Ishikawa (cell line): ENCODE measurements around the gene GRM5.

Experiments used
- CEBPB ChIP-seq: IDR thresholded peaks from 2 replicates; pipeline ENCODE4 v1.6.1; 2012
- CREB1 ChIP-seq: IDR thresholded peaks from 2 replicates; pipeline ENCODE4 v1.6.1; 2012; ENCODE audit warnings: low read depth
- EGR1 ChIP-seq: IDR thresholded peaks from 2 replicates; pipeline ENCODE4 v1.6.1; 2012
- EP300 ChIP-seq: IDR thresholded peaks from 2 replicates; pipeline ENCODE4 v1.6.1; 2012; ENCODE audit warnings: borderline replicate concordance
- FOXM1 ChIP-seq: IDR thresholded peaks from 2 replicates; pipeline ENCODE4 v1.6.1; 2012; ENCODE audit warnings: low read depth, borderline replicate concordance
- NFIC ChIP-seq: IDR thresholded peaks from 2 replicates; pipeline ENCODE4 v1.6.1; 2012
- RAD21 ChIP-seq: IDR thresholded peaks from 2 replicates; pipeline ENCODE4 v1.6.1; 2012; ENCODE audit warnings: low read depth
- TAF1 ChIP-seq: IDR thresholded peaks from 2 replicates; pipeline ENCODE4 v1.6.1; 2012; ENCODE audit warnings: low read depth, mild to moderate bottlenecking
- TCF12 ChIP-seq: IDR thresholded peaks from 2 replicates; pipeline ENCODE4 v1.6.1; 2012; ENCODE audit warnings: low read depth
- TEAD4 ChIP-seq: IDR thresholded peaks from 2 replicates; pipeline ENCODE4 v1.6.1; 2012
- YY1 ChIP-seq: IDR thresholded peaks from 2 replicates; pipeline ENCODE4 v1.6.1; 2012; ENCODE audit warnings: low read depth
- ZBTB7A ChIP-seq: IDR thresholded peaks from 2 replicates; pipeline ENCODE4 v1.6.1; 2012; ENCODE audit warnings: low read depth
- TF ChIP-seq, protein P1 (sequence below): IDR thresholded peaks from 2 replicates; pipeline ENCODE4 v1.6.1; 2012
- TF ChIP-seq, protein P2 (sequence below): IDR thresholded peaks from 2 replicates; pipeline ENCODE4 v1.6.1; 2012; ENCODE audit warnings: low read depth, mild to moderate bottlenecking
- TF ChIP-seq, protein P3 (sequence below): IDR thresholded peaks from 2 replicates; pipeline ENCODE4 v1.6.1; 2012

Gene GRM5

DNA sequence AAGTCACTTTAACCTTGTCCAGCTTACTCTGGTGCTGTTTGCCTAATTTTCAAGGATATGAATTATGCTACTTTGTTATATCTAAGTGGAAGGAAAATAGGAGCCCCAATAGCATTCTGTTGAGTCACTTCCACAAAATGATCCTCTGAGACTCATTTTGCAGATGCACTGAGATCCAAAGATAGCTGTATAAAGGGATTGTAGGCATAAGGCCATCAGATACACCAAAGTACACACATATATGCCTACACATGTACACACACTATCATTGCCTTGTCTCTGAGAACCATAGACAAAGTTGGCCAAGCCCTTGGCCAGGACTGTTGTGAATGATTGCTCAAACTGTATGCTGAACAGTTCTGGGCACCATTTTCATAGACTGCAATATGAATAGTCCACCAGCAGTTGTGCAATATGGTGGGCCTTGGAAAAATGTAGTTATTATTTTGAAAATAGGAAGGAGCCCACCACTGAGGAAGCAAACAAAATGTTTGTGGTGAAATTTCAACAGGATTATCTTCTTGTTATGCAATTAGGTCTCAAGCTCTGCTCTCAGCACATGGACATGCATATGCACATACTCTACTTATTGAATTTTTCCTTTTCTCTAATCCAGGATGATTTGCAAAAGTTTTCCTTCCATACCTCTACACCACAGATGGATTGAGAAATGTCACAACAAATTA lies 542.3 kb downstream of the GRM5 start:
- TF ChIP-seq, protein P1, sequence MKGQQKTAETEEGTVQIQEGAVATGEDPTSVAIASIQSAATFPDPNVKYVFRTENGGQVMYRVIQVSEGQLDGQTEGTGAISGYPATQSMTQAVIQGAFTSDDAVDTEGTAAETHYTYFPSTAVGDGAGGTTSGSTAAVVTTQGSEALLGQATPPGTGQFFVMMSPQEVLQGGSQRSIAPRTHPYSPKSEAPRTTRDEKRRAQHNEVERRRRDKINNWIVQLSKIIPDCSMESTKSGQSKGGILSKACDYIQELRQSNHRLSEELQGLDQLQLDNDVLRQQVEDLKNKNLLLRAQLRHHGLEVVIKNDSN = no peak
- TF ChIP-seq, protein P2, sequence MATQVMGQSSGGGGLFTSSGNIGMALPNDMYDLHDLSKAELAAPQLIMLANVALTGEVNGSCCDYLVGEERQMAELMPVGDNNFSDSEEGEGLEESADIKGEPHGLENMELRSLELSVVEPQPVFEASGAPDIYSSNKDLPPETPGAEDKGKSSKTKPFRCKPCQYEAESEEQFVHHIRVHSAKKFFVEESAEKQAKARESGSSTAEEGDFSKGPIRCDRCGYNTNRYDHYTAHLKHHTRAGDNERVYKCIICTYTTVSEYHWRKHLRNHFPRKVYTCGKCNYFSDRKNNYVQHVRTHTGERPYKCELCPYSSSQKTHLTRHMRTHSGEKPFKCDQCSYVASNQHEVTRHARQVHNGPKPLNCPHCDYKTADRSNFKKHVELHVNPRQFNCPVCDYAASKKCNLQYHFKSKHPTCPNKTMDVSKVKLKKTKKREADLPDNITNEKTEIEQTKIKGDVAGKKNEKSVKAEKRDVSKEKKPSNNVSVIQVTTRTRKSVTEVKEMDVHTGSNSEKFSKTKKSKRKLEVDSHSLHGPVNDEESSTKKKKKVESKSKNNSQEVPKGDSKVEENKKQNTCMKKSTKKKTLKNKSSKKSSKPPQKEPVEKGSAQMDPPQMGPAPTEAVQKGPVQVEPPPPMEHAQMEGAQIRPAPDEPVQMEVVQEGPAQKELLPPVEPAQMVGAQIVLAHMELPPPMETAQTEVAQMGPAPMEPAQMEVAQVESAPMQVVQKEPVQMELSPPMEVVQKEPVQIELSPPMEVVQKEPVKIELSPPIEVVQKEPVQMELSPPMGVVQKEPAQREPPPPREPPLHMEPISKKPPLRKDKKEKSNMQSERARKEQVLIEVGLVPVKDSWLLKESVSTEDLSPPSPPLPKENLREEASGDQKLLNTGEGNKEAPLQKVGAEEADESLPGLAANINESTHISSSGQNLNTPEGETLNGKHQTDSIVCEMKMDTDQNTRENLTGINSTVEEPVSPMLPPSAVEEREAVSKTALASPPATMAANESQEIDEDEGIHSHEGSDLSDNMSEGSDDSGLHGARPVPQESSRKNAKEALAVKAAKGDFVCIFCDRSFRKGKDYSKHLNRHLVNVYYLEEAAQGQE = no peak
- TF ChIP-seq EGR1 (no peak), RAD21 (no peak), ZBTB7A (no peak), CEBPB (no peak), TAF1 (no peak), FOXM1 (no peak), CREB1 (no peak), TEAD4 (no peak), TCF12 (no peak), NFIC (no peak), EP300 (no peak), YY1 (no peak)
- TF ChIP-seq, protein P3, sequence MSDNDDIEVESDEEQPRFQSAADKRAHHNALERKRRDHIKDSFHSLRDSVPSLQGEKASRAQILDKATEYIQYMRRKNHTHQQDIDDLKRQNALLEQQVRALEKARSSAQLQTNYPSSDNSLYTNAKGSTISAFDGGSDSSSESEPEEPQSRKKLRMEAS = no peak

DNA sequence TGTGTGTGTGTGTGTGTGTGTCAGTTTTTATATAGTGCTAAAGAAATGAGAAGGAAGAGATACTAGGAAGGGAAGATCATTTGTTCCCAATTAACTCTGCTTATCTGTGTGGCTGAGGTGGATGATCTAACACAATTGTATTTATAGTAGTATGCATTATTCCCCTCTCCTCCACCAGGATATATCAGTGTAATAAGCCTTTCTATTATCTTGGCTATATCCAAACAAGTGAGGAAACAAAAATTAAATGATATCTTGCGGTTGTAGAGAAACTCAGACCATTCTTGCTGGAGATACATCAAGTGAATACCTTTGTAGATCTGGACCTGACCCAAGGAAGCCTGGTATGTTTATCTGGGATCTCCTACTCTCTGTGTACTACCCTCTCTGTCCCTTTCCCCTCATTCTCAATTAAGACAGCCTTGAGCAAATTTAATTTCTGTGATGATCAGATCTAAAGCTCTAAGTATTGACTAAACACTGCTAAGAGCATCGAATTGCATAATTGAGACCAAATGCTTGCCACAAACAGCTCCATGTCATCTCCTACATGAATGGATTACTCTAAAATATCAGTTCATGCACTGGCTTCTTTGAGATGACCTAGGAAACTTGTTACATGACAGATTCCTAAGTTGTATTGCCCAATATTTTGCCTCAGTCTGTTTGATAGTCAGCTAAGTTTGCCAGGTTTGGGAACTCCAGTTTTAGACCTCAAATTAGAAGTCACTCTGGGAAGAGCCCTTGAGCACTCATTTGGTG lies 543.0 kb downstream of the GRM5 start:
- TF ChIP-seq, protein P1 = no peak
- TF ChIP-seq FOXM1 (no peak), EGR1 (no peak), EP300 (no peak), YY1 (no peak), TAF1 (no peak), RAD21 (no peak), ZBTB7A (no peak), CEBPB (no peak), TEAD4 (no peak), NFIC (no peak), TCF12 (no peak), CREB1 (no peak)
- TF ChIP-seq, protein P3 = no peak
- TF ChIP-seq, protein P2 = no peak

DNA sequence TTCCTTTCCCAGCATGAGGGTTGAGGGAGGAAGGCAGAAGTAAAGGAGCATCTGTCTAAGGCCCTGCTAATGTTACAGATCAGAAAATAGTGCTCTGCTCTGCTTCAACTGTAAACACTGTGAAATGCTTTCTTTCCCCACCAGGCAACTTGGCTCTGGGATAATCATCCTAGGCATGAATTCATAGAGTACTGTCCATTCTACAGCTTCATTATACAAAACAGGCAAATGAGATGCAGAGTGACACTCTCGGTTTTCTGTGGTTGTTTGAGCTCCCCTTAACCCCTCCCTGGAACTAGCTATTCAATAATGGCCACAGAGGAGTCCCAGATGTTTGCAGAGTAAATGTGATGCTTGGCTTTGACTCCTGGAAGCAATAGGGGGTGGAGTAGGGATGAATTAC lies 544.0 kb downstream of the GRM5 start:
- TF ChIP-seq EGR1 (no peak), CREB1 (no peak), EP300 (no peak), CEBPB (no peak), TAF1 (no peak), NFIC (no peak), YY1 (no peak), TEAD4 (no peak), ZBTB7A (no peak), TCF12 (no peak), FOXM1 (no peak), RAD21 (no peak)
- TF ChIP-seq, protein P1 = no peak
- TF ChIP-seq, protein P3 = no peak
- TF ChIP-seq, protein P2 = no peak
